Stimulated activated naive CD4-positive, alpha-beta T cell (primary cell): ENCODE results near the gene PPM1H.
"Not testable (repeated sequence)": the region's sequence is repeated elsewhere in the genome, so short reads cannot be mapped to it uniquely, and the experiment has no call there.

ENCODE experiments used
- DNase-seq, 6 experiments: peaks; one replicate each; lab custom pipeline; 2025; lab: John Stamatoyannopoulos, UW

PPM1H gene

GRCh38 chr12:62947364-62947763 is 12.4 kb upstream of the PPM1H start:
- no peak for DNase-seq

- DNase-seq: no peak
Measured at GRCh38 chr12:62943779-62944395, 8.9 kb upstream of the PPM1H start.

- DNase-seq: not testable (repeated sequence)
Measured at GRCh38 chr12:62942316-62942715, 7.4 kb upstream of the PPM1H start.

GRCh38 chr12:62934239-62934798 is 631 bp downstream of the PPM1H start:
- no peak for DNase-seq

GRCh38 chr12:62933602-62934238 is 1.2 kb downstream of the PPM1H start:
- no peak for DNase-seq

GRCh38 chr12:62933220-62933601 is 1.7 kb downstream of the PPM1H start:
- no peak for DNase-seq

GRCh38 chr12:62931477-62931876 is 3.5 kb downstream of the PPM1H start:
- DNase-seq: no peak

GRCh38 chr12:62930546-62931425 is 4.2 kb downstream of the PPM1H start:
- no peak for DNase-seq

- no peak for DNase-seq
Measured at GRCh38 chr12:62928632-62929031, 6.3 kb downstream of the PPM1H start.

GRCh38 chr12:62925680-62926079 is 9.3 kb downstream of the PPM1H start:
- DNase-seq: no peak

- no peak for DNase-seq
Measured at GRCh38 chr12:62924084-62924483, 10.9 kb downstream of the PPM1H start.

GRCh38 chr12:62922539-62922938 is 12.4 kb downstream of the PPM1H start:
- DNase-seq: no peak

- no peak for DNase-seq
Measured at GRCh38 chr12:62919838-62920237, 15.1 kb downstream of the PPM1H start.

GRCh38 chr12:62917926-62918325 is 17.0 kb downstream of the PPM1H start:
- no peak for DNase-seq

GRCh38 chr12:62916632-62917425 is 18.1 kb downstream of the PPM1H start:
- DNase-seq: no peak

- no peak for DNase-seq
Measured at GRCh38 chr12:62915204-62915529, 19.8 kb downstream of the PPM1H start.

GRCh38 chr12:62914443-62915203 is 20.3 kb downstream of the PPM1H start:
- no peak for DNase-seq

- DNase-seq: no peak
Measured at GRCh38 chr12:62913380-62913779, 21.6 kb downstream of the PPM1H start.

- no peak for DNase-seq
Measured at GRCh38 chr12:62912644-62913043, 22.3 kb downstream of the PPM1H start.

- DNase-seq: no peak
Measured at GRCh38 chr12:62911286-62911685, 23.7 kb downstream of the PPM1H start.

GRCh38 chr12:62910549-62911169 is 24.3 kb downstream of the PPM1H start:
- no peak for DNase-seq
